H1 (cell line): ENCODE data around the gene NKPD1. TPM values are rescaled to one million over a fixed set of nuclear protein-coding genes. Genes with fewer than 3 reads are reported as not detected.

Source experiments
- CBX8 ChIP-seq: fragments of 300-800, 300-1000 bp; sonication (generic); IDR thresholded peaks from 2 replicates; pipeline ENCODE4 v1.7.1; 2016; ENCODE audit warnings: low read depth, low read length, borderline replicate concordance
- RFX5 ChIP-seq: IDR thresholded peaks from 2 replicates; pipeline ENCODE4 v1.6.1; 2011; ENCODE audit warnings: low read depth, low read length, improper control_type of control experiment, borderline replicate concordance
- SIN3A ChIP-seq, 2 experiments: IDR thresholded peaks in 1 of 2; conservative IDR thresholded peaks in 1 of 2; 2 replicates each; pipeline ENCODE4 v1.6.1; 2011 to 2012; ENCODE audit warnings: low read length in 2 of 2, improper control_type of control experiment in 1 of 2, low read depth in 1 of 2, mild to moderate bottlenecking in 1 of 2
- TAF1 ChIP-seq: IDR thresholded peaks from 2 replicates; pipeline ENCODE4 v1.6.1; 2011; ENCODE audit warnings: mild to moderate bottlenecking, low read depth, low read length
- polyA plus RNA-seq, 7 experiments: library from polyadenylated mRNA; depleted of rRNA in 3 of 7; stranded (reverse) in 5 of 7; unstranded in 2 of 7; fragments of >200 nt in 5 of 7; fragments of 200-250 nt in 2 of 7; gene quantifications; 1 replicate in 5 of 7; 2 replicates in 1 of 7; 4 replicates in 1 of 7; pipeline versions ENCODE4 v1.2.1 to v1.2.3, GENCODE V29; 2011 to 2013; ENCODE audit warnings: missing spikeins in 2 of 7, mixed read lengths in 2 of 7
- total RNA-seq: library from RNA; stranded (reverse); fragmentation: NEBNext Ultra II Directional; extraction: Animal tissue kit (Norgen Biotek cat#: 25700); gene quantifications from 2 replicates; pipeline ENCODE4 v1.2.1, GENCODE V29; 2021
- TF ChIP-seq, protein P1 (sequence below): fragments of 300-600 bp; sonication (generic); IDR thresholded peaks from 2 replicates; pipeline ENCODE4 v1.7.1; 2012; ENCODE audit warnings: low read length, moderate library complexity, mild to moderate bottlenecking, inconsistent platforms; ENCODE audit not compliant: insufficient replicate concordance
- TF ChIP-seq, protein P2 (sequence below): IDR thresholded peaks from 2 replicates; pipeline ENCODE4 v1.6.1; 2011; ENCODE audit warnings: low read length, improper control_type of control experiment

The NKPD1 gene
- total and polyA plus RNA-seq, 2 of the 8 experiments (the other 6 are each of a cell fraction or from before 2014, with no cell fraction given), result 0.30 to 0.39 TPM

DNA sequence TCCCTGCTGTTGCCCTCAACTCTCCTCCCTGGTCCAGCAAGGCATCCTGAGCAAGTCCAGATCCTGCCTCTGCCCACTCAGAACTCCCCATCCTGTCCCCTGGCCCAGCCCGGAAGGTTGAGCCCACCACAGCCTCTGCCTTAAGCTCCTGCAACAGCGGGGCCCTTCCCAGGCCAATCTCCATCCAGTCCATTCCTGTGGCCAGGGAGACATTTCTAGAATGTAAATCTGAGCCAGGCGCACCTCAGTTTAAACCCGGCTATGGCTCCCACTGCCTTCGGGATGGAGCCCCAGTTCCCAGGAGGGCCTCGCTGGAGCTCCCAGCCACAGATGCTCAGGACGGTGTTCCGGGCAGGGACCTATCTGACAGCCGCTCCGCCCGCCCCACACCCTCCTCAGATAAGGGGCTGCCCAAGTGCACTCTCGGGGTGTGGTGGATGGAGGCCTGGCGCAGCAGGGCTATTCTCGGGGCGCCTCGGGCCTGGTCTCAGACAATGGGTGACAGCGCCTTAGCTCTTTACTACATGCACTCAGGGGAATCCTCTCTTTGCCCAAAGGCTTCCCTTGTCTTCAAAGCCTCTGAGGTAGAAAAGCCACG lies 11.9 kb upstream of the NKPD1 start (continued):
- TF ChIP-seq, protein P1, sequence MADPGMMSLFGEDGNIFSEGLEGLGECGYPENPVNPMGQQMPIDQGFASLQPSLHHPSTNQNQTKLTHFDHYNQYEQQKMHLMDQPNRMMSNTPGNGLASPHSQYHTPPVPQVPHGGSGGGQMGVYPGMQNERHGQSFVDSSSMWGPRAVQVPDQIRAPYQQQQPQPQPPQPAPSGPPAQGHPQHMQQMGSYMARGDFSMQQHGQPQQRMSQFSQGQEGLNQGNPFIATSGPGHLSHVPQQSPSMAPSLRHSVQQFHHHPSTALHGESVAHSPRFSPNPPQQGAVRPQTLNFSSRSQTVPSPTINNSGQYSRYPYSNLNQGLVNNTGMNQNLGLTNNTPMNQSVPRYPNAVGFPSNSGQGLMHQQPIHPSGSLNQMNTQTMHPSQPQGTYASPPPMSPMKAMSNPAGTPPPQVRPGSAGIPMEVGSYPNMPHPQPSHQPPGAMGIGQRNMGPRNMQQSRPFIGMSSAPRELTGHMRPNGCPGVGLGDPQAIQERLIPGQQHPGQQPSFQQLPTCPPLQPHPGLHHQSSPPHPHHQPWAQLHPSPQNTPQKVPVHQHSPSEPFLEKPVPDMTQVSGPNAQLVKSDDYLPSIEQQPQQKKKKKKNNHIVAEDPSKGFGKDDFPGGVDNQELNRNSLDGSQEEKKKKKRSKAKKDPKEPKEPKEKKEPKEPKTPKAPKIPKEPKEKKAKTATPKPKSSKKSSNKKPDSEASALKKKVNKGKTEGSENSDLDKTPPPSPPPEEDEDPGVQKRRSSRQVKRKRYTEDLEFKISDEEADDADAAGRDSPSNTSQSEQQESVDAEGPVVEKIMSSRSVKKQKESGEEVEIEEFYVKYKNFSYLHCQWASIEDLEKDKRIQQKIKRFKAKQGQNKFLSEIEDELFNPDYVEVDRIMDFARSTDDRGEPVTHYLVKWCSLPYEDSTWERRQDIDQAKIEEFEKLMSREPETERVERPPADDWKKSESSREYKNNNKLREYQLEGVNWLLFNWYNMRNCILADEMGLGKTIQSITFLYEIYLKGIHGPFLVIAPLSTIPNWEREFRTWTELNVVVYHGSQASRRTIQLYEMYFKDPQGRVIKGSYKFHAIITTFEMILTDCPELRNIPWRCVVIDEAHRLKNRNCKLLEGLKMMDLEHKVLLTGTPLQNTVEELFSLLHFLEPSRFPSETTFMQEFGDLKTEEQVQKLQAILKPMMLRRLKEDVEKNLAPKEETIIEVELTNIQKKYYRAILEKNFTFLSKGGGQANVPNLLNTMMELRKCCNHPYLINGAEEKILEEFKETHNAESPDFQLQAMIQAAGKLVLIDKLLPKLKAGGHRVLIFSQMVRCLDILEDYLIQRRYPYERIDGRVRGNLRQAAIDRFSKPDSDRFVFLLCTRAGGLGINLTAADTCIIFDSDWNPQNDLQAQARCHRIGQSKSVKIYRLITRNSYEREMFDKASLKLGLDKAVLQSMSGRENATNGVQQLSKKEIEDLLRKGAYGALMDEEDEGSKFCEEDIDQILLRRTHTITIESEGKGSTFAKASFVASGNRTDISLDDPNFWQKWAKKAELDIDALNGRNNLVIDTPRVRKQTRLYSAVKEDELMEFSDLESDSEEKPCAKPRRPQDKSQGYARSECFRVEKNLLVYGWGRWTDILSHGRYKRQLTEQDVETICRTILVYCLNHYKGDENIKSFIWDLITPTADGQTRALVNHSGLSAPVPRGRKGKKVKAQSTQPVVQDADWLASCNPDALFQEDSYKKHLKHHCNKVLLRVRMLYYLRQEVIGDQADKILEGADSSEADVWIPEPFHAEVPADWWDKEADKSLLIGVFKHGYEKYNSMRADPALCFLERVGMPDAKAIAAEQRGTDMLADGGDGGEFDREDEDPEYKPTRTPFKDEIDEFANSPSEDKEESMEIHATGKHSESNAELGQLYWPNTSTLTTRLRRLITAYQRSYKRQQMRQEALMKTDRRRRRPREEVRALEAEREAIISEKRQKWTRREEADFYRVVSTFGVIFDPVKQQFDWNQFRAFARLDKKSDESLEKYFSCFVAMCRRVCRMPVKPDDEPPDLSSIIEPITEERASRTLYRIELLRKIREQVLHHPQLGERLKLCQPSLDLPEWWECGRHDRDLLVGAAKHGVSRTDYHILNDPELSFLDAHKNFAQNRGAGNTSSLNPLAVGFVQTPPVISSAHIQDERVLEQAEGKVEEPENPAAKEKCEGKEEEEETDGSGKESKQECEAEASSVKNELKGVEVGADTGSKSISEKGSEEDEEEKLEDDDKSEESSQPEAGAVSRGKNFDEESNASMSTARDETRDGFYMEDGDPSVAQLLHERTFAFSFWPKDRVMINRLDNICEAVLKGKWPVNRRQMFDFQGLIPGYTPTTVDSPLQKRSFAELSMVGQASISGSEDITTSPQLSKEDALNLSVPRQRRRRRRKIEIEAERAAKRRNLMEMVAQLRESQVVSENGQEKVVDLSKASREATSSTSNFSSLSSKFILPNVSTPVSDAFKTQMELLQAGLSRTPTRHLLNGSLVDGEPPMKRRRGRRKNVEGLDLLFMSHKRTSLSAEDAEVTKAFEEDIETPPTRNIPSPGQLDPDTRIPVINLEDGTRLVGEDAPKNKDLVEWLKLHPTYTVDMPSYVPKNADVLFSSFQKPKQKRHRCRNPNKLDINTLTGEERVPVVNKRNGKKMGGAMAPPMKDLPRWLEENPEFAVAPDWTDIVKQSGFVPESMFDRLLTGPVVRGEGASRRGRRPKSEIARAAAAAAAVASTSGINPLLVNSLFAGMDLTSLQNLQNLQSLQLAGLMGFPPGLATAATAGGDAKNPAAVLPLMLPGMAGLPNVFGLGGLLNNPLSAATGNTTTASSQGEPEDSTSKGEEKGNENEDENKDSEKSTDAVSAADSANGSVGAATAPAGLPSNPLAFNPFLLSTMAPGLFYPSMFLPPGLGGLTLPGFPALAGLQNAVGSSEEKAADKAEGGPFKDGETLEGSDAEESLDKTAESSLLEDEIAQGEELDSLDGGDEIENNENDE, result no peak
- no peak for TF ChIP-seq TAF1
- no peak for TF ChIP-seq RFX5
- TF ChIP-seq SIN3A (conservative IDR thresholded peaks at IDR 0.05 in 1 of 2, IDR thresholded peaks at IDR 0.05 in 1 of 2; ENCODE audit: low read depth in 1 of 2, low read length in 2 of 2), result no peak
- no peak for TF ChIP-seq CBX8
- TF ChIP-seq, protein P2, sequence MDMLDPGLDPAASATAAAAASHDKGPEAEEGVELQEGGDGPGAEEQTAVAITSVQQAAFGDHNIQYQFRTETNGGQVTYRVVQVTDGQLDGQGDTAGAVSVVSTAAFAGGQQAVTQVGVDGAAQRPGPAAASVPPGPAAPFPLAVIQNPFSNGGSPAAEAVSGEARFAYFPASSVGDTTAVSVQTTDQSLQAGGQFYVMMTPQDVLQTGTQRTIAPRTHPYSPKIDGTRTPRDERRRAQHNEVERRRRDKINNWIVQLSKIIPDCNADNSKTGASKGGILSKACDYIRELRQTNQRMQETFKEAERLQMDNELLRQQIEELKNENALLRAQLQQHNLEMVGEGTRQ, result no peak
